Measurements from ENCODE around the gene PIP.
"Not testable (repeated sequence)": the region's sequence is repeated elsewhere in the genome, so short reads cannot be mapped to it uniquely, and the experiment has no call there.

The PIP gene

DNA sequence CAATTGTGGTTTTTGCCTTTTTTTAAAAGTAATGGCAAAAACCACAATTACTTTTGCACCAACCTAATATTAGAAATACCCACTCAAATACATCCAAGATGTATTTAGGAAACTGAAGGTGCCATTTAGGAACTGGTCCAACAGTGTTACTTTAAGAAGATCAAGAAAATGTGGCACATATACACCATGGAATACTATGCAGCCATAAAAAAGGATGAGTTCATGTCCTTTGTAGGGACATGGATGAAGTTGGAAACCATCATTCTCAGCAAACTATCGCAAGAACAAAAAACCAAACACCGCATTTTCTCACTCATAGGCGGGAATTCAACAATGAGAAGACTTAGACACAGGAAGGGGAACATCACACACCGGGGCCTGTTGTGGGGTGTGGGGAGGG is 48.9 kb downstream of the PIP start:
- not testable (repeated sequence) for DNase-seq

GRCh38 chr7:143181349-143181748 is 49.5 kb downstream of the PIP start:
- DNase-seq, result no peak

DNA sequence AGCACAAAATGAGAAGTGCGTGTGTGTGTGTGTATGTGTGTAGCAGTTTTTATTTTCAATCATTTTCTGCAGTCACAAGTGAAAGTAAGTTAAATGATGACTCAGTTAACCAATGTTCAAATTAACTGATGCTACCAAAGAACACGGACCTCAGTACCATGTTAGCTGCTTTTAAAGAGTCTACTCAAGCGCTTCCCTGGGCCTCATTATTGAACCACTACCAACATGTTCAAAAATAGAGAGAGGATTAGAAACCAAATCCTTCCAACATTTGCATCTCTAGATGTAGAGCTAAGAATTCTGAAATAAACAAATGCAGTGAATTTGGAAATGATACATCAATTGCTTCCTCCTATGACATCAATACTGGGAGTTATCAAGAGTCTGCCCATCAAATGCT is 51.1 kb downstream of the PIP start, which contains the start of gene TAS2R39:
Gene TAS2R39 (plus strand): TSS at position 396 of the 400 bp plus-strand sequence. CDS start 0 bp downstream, at position 396.
- no peak for DNase-seq

DNA sequence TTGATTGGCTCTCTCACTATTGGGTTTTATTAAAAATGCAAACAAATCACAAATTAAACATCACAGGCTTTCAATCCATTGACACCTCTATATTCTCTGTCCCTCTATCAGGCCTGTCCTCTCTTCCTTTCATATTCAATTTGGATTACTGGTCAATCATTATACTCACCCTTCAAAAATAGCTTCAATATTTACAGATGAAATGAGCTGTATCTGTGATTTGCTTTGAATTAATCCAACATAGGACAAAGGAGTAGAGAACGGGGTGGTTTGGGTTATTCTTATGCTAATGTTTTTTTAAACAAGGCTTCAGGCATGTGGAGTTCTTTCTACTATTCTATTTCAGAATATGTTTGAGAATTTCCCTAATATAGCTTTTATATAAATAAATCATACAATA is 53.7 kb downstream of the PIP start:
- DNase-seq, result no peak

GRCh38 chr7:143188994-143189393 is 57.1 kb downstream of the PIP start:
- no peak for DNase-seq

All from NCI-H345 (cell line).